Progenitor cell of endocrine pancreas (in vitro differentiated cells): Measurements from ENCODE around the gene SRP9. TPM values are rescaled to one million over a fixed set of nuclear protein-coding genes. Genes with fewer than 3 reads are reported as not detected.
"Not testable (repeated sequence)": the region's sequence is repeated elsewhere in the genome, so short reads cannot be mapped to it uniquely, and the experiment has no call there.

Source experiments
- DNase-seq: peaks from one replicate; pipeline ENCODE4 v3.0.0; 2021; ENCODE audit warnings: low spot score; ENCODE audit not compliant: unreplicated experiment
- H3K27ac Mint-ChIP-seq: 2 replicates; pipeline ENCODE4 v1.8.0; 2021; ENCODE audit warnings: mild to moderate bottlenecking, moderate library complexity, mixed read lengths
- H3K27me3 Mint-ChIP-seq: 2 replicates; pipeline ENCODE4 v1.8.0; 2021; ENCODE audit warnings: mixed read lengths
- H3K36me3 Mint-ChIP-seq: 2 replicates; pipeline ENCODE4 v1.8.0; 2022; ENCODE audit warnings: mixed read lengths; ENCODE audit not compliant: insufficient read depth
- H3K4me1 Mint-ChIP-seq: 2 replicates; pipeline ENCODE4 v1.8.0; 2021; ENCODE audit warnings: low read depth, mixed read lengths
- H3K4me3 Mint-ChIP-seq: 2 replicates; pipeline ENCODE4 v1.8.0; 2021; ENCODE audit warnings: low read depth, mild to moderate bottlenecking, moderate library complexity, mixed read lengths
- H3K9me3 Mint-ChIP-seq: 2 replicates; pipeline ENCODE4 v1.8.0; 2021; ENCODE audit warnings: low read depth, mixed read lengths
- total RNA-seq: library from RNA; stranded (reverse); gene quantifications from 2 replicates; pipeline ENCODE4 v1.2.1, GENCODE V29; 2021
- TF ChIP-seq, protein P1 (sequence below): fragments of 200-600 bp; sonication (generic); IDR thresholded peaks from one replicate; pipeline ENCODE4 v1.5.0; 2021; ENCODE audit warnings: antibody characterized with exemption, mild to moderate bottlenecking; ENCODE audit not compliant: unreplicated experiment

Gene SRP9
- total RNA-seq, 1 donor from 2014 or later: 423 TPM

- H3K27ac Mint-ChIP-seq: no peak overlapping the region
Observed at GRCh38 chr1:225780134-225780533, 2.5 kb downstream of the SRP9 start.

DNA sequence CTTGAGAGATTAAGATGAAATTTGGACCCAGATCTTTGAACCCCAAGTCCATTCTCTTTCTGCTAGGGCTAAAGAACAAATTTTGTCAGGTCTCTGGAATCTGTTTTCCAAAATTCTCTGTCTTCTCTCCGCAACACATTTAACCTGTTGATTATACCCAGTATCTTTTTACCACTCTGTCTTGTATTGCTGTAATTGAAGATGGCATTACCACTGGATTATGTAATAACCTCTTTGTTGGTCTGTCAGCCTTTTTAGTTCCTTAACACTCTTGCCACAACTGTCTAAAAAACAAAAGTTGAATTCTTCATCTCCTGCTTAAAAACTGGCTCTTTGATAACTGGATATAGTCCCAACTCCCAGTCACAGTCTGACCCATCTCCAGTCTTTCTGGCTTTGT is 3.0 kb downstream of the SRP9 start:
- peaks cover 21% of the 10 kb centered on the region for H3K4me1 Mint-ChIP-seq
- TF ChIP-seq, protein P1, sequence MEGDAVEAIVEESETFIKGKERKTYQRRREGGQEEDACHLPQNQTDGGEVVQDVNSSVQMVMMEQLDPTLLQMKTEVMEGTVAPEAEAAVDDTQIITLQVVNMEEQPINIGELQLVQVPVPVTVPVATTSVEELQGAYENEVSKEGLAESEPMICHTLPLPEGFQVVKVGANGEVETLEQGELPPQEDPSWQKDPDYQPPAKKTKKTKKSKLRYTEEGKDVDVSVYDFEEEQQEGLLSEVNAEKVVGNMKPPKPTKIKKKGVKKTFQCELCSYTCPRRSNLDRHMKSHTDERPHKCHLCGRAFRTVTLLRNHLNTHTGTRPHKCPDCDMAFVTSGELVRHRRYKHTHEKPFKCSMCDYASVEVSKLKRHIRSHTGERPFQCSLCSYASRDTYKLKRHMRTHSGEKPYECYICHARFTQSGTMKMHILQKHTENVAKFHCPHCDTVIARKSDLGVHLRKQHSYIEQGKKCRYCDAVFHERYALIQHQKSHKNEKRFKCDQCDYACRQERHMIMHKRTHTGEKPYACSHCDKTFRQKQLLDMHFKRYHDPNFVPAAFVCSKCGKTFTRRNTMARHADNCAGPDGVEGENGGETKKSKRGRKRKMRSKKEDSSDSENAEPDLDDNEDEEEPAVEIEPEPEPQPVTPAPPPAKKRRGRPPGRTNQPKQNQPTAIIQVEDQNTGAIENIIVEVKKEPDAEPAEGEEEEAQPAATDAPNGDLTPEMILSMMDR: no peak
- peaks cover 20% of the 10 kb centered on the region for H3K36me3 Mint-ChIP-seq
- H3K27ac Mint-ChIP-seq: peak overlapping the region; percentile 26
- H3K27me3 Mint-ChIP-seq: no peaks in the 10 kb centered on the region
- no peaks in the 10 kb centered on the region for H3K9me3 Mint-ChIP-seq
- peak overlapping the region; percentile 51 for H3K4me3 Mint-ChIP-seq
- DNase-seq: no peak

More at GRCh38 chr1:225780134-225780533, 2.5 kb downstream of the SRP9 start:
- H3K4me1 Mint-ChIP-seq: peaks cover 21% of the 10 kb centered on the region
- H3K4me3 Mint-ChIP-seq: peak overlapping the region; percentile 49
- H3K27me3 Mint-ChIP-seq: no peaks in the 10 kb centered on the region
- peaks cover 20% of the 10 kb centered on the region for H3K36me3 Mint-ChIP-seq
- no peaks in the 10 kb centered on the region for H3K9me3 Mint-ChIP-seq
- TF ChIP-seq, protein P1: no peak
- no peak for DNase-seq

DNA sequence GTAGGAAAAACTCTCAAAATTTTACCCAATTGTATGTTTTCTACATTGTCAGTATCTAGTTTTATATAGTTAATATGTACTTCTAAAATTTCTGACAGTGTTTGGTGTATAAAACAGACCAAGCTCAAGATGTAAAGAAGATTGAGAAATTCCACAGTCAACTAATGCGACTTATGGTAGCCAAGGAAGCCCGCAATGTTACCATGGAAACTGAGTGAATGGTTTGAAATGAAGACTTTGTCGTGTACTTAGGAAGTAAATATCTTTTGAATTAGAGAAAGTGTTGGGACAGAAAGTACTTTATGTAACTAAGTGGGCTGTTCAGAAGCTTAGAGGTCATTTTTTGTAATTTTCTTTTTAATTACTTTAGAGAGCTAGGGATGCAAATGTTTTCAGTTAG is 11.5 kb downstream of the SRP9 start:
- peaks cover 21% of the 10 kb centered on the region for H3K9me3 Mint-ChIP-seq
- H3K4me3 Mint-ChIP-seq, DNase-seq, H3K27ac Mint-ChIP-seq, H3K4me1 Mint-ChIP-seq, H3K27me3 Mint-ChIP-seq: not testable (repeated sequence)
- peaks cover 65% of the 10 kb centered on the region for H3K36me3 Mint-ChIP-seq

DNA sequence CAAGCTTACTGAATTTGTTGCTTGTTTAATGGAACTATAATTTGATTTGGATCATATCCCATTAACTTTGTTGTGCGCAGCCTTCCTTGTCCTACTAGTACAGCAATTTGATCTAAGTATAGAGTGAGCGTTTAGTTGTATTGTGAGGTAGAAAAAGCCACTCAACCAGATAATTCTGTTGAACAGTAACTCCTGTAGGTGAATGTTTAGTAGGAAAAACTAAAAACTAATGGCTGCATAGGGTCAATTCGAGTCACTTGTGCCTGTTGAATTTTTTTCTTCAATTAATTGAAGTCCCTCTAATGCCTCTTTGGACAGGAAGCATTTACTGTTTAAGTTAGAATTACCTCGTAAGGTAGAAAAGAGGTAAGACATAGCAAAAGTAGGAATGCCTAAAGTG is 17.3 kb downstream of the SRP9 start:
- Mint-ChIP-seq H3K4me1 (no peaks in the 10 kb centered on the region), H3K27ac (no peak overlapping the region), H3K4me3 (no peak overlapping the region), H3K27me3 (no peaks in the 10 kb centered on the region), H3K36me3 (peaks cover 74% of the 10 kb centered on the region), H3K9me3 (peaks cover 35% of the 10 kb centered on the region)
- DNase-seq: no peak
- TF ChIP-seq, protein P1: no peak

- peaks cover 70% of the 10 kb centered on the region for H3K36me3 Mint-ChIP-seq
- peaks cover 40% of the 10 kb centered on the region for H3K9me3 Mint-ChIP-seq
Observed at GRCh38 chr1:225796097-225796496, 18.5 kb downstream of the SRP9 start.

GRCh38 chr1:225801146-225801545 is 23.5 kb downstream of the SRP9 start:
- not testable (repeated sequence) for H3K4me1 Mint-ChIP-seq, H3K27me3 Mint-ChIP-seq, DNase-seq, H3K4me3 Mint-ChIP-seq, H3K27ac Mint-ChIP-seq
- peaks cover 13% of the 10 kb centered on the region for H3K9me3 Mint-ChIP-seq
- H3K36me3 Mint-ChIP-seq: peaks cover 25% of the 10 kb centered on the region

More at GRCh38 chr1:225796097-225796496, 18.5 kb downstream of the SRP9 start:
- H3K4me3 Mint-ChIP-seq, H3K27ac Mint-ChIP-seq, DNase-seq, H3K27me3 Mint-ChIP-seq, H3K4me1 Mint-ChIP-seq: not testable (repeated sequence)

GRCh38 chr1:225806249-225806648 is 28.6 kb downstream of the SRP9 start:
- H3K36me3 Mint-ChIP-seq: peaks cover 1% of the 10 kb centered on the region

DNA sequence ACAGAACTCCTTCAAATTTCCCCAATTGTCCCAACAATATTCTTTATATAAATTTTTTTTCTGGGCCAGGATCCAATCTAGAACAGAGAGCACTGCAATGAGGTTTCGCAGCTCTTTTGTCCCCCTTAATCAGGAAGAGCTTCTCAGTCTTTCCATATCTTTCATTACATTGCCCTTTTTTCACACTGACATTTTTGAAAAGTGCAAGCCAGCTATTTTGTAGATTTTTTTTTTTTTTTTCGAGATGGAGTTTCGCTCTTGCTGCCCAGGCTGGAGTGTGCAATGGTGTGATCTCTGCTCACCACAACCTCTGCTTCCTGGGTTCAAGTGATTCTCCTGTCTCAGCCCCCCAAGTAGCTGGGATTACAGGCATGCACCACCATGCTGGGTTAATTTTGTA is 29.1 kb downstream of the SRP9 start:
- not testable (repeated sequence) for H3K27me3 Mint-ChIP-seq, H3K36me3 Mint-ChIP-seq, DNase-seq, H3K4me3 Mint-ChIP-seq, H3K9me3 Mint-ChIP-seq, H3K27ac Mint-ChIP-seq
- peaks cover 16% of the 10 kb centered on the region for H3K4me1 Mint-ChIP-seq

More at GRCh38 chr1:225806249-225806648, 28.6 kb downstream of the SRP9 start:
- peaks cover 12% of the 10 kb centered on the region for H3K4me1 Mint-ChIP-seq
- DNase-seq: no peak
- H3K4me3 Mint-ChIP-seq: no peak overlapping the region
- no peak overlapping the region for H3K27ac Mint-ChIP-seq
- peaks cover 9% of the 10 kb centered on the region for H3K27me3 Mint-ChIP-seq
- TF ChIP-seq, protein P1: no peak
- H3K9me3 Mint-ChIP-seq: no peaks in the 10 kb centered on the region
